Endothelial cell of umbilical vein (primary cell): ENCODE results near the gene CHCHD4.

Source experiments
- EZH2 ChIP-seq: IDR thresholded peaks from 2 replicates; pipeline ENCODE4 v1.6.1; 2012; ENCODE audit warnings: borderline replicate concordance, low read depth, mild to moderate bottlenecking, moderate library complexity, low read length, inconsistent platforms; ENCODE audit not compliant: severe bottlenecking
- TF ChIP-seq, protein P1 (sequence below), 2 donors: IDR thresholded peaks; 1 replicate in 1 of 2; 2 replicates in 1 of 2; pipeline ENCODE4 v1.5.1; 2011; ENCODE audit warnings: low read length in 2 of 2, mild to moderate bottlenecking in 2 of 2, moderate library complexity in 2 of 2, control low read depth in 1 of 2, inconsistent platforms in 1 of 2, low read depth in 1 of 2; ENCODE audit not compliant: insufficient read depth in 1 of 2; ENCODE audit errors: extremely low read depth in 1 of 2

DNA sequence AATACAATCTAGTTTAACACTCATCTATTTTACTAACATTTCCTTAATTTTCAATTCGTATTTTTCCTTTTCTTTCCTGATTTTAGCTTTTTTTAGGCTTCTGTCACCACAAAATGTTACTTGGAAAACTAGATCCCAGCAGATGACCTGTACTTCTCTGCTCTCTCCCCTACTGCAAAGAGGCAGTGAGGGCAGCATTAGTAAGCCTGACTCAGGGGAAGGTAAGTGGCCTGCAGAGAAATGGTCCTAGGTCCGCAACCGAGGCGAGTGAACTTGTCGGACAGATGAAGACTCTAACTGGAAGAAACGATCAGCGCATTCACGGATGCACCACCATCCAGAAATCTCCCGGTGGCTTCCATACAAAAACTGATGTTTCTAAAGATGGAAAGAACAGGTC, 20.6 kb upstream of the CHCHD4 start:
- TF ChIP-seq, protein P1, sequence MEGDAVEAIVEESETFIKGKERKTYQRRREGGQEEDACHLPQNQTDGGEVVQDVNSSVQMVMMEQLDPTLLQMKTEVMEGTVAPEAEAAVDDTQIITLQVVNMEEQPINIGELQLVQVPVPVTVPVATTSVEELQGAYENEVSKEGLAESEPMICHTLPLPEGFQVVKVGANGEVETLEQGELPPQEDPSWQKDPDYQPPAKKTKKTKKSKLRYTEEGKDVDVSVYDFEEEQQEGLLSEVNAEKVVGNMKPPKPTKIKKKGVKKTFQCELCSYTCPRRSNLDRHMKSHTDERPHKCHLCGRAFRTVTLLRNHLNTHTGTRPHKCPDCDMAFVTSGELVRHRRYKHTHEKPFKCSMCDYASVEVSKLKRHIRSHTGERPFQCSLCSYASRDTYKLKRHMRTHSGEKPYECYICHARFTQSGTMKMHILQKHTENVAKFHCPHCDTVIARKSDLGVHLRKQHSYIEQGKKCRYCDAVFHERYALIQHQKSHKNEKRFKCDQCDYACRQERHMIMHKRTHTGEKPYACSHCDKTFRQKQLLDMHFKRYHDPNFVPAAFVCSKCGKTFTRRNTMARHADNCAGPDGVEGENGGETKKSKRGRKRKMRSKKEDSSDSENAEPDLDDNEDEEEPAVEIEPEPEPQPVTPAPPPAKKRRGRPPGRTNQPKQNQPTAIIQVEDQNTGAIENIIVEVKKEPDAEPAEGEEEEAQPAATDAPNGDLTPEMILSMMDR (IDR thresholded peaks at IDR 0.05; ENCODE audit: extremely low read depth in 1 of 2, insufficient read depth in 1 of 2, low read depth in 1 of 2, low read length in 2 of 2): no peak
- TF ChIP-seq EZH2: no peak
